GM19397 (cell line): ENCODE results near the gene MTMR10.
A peak's percentile ranks its signal among the peaks of the same experiment; 100 is the strongest.

Source experiments
- ATAC-seq: cut with Tn5 transposase; IDR thresholded peaks from one replicate; pipeline ENCODE4 v1.9.1; 2021; ENCODE audit warnings: mild to moderate bottlenecking, moderate library complexity; ENCODE audit not compliant: unreplicated experiment

The MTMR10 gene

GRCh38 chr15:30921781-30922479, 69.5 kb downstream of the MTMR10 start:
- no peak for ATAC-seq

GRCh38 chr15:30921106-30921505, 70.3 kb downstream of the MTMR10 start:
- no peak for ATAC-seq

GRCh38 chr15:30919877-30920550, 71.4 kb downstream of the MTMR10 start:
- no peak for ATAC-seq

GRCh38 chr15:30918366-30918765, 73.1 kb downstream of the MTMR10 start:
- ATAC-seq = no peak

- ATAC-seq = no peak
Observed at GRCh38 chr15:30917675-30918074, 73.8 kb downstream of the MTMR10 start.

- no peak for ATAC-seq
Observed at GRCh38 chr15:30917013-30917412, 74.4 kb downstream of the MTMR10 start.

- no peak for ATAC-seq
Observed at GRCh38 chr15:30913761-30914160, 77.7 kb downstream of the MTMR10 start.

GRCh38 chr15:30906366-30906765, 85.1 kb downstream of the MTMR10 start:
- ATAC-seq = no peak

GRCh38 chr15:30905821-30906220, 85.6 kb downstream of the MTMR10 start:
- ATAC-seq = no peak

GRCh38 chr15:30904812-30905211, 86.6 kb downstream of the MTMR10 start:
- ATAC-seq = no peak

GRCh38 chr15:30903497-30904187, 87.8 kb downstream of the MTMR10 start, which contains the start of gene FAN1:
TSS of gene FAN1 (plus strand) at chr15:30903915. CDS start at chr15:30904664, 749 bp downstream.
- peak; percentile 90 for ATAC-seq

GRCh38 chr15:30901889-30902288, 89.5 kb downstream of the MTMR10 start:
- ATAC-seq = no peak

- ATAC-seq = no peak
Observed at GRCh38 chr15:30896211-30896606, 95.2 kb downstream of the MTMR10 start.

GRCh38 chr15:30895461-30896210, 95.8 kb downstream of the MTMR10 start:
- ATAC-seq = no peak

GRCh38 chr15:30889196-30889595, 102.2 kb downstream of the MTMR10 start:
- ATAC-seq = no peak
